ENCODE results near the gene NPY4R2.
"Not testable (repeated sequence)": the region's sequence is repeated elsewhere in the genome, so short reads cannot be mapped to it uniquely, and the experiment has no call there.

NPY4R2 gene

DNA sequence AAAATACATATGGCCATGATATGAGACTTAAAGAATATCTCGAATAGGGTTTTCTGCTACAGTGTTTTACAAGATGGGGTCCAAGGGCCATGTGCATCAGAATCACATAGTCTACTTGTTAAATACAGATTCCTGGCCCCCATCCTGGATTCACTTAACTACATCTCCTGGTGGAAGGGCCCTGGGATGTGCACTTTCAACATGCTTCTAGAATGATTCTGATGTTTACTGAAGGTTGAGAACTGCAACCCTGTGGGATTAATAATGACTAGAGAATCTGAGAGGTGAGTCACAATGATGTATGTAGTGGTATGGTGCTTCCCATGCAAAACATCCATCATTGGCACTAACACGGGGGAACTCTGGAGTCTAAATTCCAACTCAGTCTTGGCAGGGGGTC is 2.1 kb downstream of the NPY4R2 start:
- H3K36me3 ChIP-seq (ENCODE audit: control insufficient read depth, low read length); H3K9me2 ChIP-seq (replicated peaks; ENCODE audit: control insufficient read depth, low read length); H3K4me3 ChIP-seq (ENCODE audit: low read length); H3K9me3 ChIP-seq (ENCODE audit: control insufficient read depth, insufficient read depth, low read length); H3K79me2 ChIP-seq (ENCODE audit: control insufficient read depth, low read length); H4K20me1 ChIP-seq (ENCODE audit: control insufficient read depth, insufficient read depth, low read depth, low read length); H3K4me2 ChIP-seq (ENCODE audit: low read length); H3K27me3 ChIP-seq (ENCODE audit: control insufficient read depth, low read length); H3K27ac ChIP-seq (ENCODE audit: low read depth, low read length); H3F3A ChIP-seq (ENCODE audit: control insufficient read depth, insufficient read depth); H3K4me1 ChIP-seq (ENCODE audit: control insufficient read depth, low read length): not testable (repeated sequence)

DNA sequence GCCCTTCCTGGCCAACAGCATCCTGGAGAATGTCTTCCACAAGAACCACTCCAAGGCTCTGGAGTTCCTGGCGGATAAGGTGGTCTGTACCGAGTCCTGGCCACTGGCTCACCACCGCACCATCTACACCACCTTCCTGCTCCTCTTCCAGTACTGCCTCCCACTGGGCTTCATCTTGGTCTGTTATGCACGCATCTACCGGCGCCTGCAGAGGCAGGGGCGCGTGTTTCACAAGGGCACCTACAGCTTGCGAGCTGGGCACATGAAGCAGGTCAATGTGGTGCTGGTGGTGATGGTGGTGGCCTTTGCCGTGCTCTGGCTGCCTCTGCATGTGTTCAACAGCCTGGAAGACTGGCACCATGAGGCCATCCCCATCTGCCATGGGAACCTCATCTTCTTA is 4.0 kb downstream of the NPY4R2 start:
- H3K27me3 ChIP-seq (ENCODE audit: control insufficient read depth, low read length); H3K9me2 ChIP-seq (replicated peaks; ENCODE audit: control insufficient read depth, low read length); H3F3A ChIP-seq (ENCODE audit: control insufficient read depth, insufficient read depth); H3K4me1 ChIP-seq (ENCODE audit: control insufficient read depth, low read length); H4K20me1 ChIP-seq (ENCODE audit: control insufficient read depth, insufficient read depth, low read depth, low read length); H3K27ac ChIP-seq (ENCODE audit: low read depth, low read length); H3K9me3 ChIP-seq (ENCODE audit: control insufficient read depth, insufficient read depth, low read length); H3K4me2 ChIP-seq (ENCODE audit: low read length); H3K36me3 ChIP-seq (ENCODE audit: control insufficient read depth, low read length); H3K79me2 ChIP-seq (ENCODE audit: control insufficient read depth, low read length); H3K4me3 ChIP-seq (ENCODE audit: low read length): not testable (repeated sequence)

- not testable (repeated sequence) for H3K4me3 ChIP-seq (ENCODE audit: low read length); H3K27me3 ChIP-seq (ENCODE audit: control insufficient read depth, low read length); H3K9me3 ChIP-seq (ENCODE audit: control insufficient read depth, insufficient read depth, low read length); H3K27ac ChIP-seq (ENCODE audit: low read depth, low read length); H3K4me2 ChIP-seq (ENCODE audit: low read length); H3K36me3 ChIP-seq (ENCODE audit: control insufficient read depth, low read length); H3K9me2 ChIP-seq (replicated peaks; ENCODE audit: control insufficient read depth, low read length); H3K79me2 ChIP-seq (ENCODE audit: control insufficient read depth, low read length); H3F3A ChIP-seq (ENCODE audit: control insufficient read depth, insufficient read depth); H4K20me1 ChIP-seq (ENCODE audit: control insufficient read depth, insufficient read depth, low read depth, low read length); H3K4me1 ChIP-seq (ENCODE audit: control insufficient read depth, low read length)
These were observed 6.2 kb downstream of the NPY4R2 start for GRCh38 chr10:47924628-47925027.

GRCh38 chr10:47927147-47927916 is 8.9 kb downstream of the NPY4R2 start:
- H3K36me3 ChIP-seq (ENCODE audit: control insufficient read depth, low read length); H3K4me3 ChIP-seq (ENCODE audit: low read length); H3K79me2 ChIP-seq (ENCODE audit: control insufficient read depth, low read length); H3K27ac ChIP-seq (ENCODE audit: low read depth, low read length); H3K9me3 ChIP-seq (ENCODE audit: control insufficient read depth, insufficient read depth, low read length); H3K4me1 ChIP-seq (ENCODE audit: control insufficient read depth, low read length); H3K4me2 ChIP-seq (ENCODE audit: low read length); H4K20me1 ChIP-seq (ENCODE audit: control insufficient read depth, insufficient read depth, low read depth, low read length); H3K27me3 ChIP-seq (ENCODE audit: control insufficient read depth, low read length); H3F3A ChIP-seq (ENCODE audit: control insufficient read depth, insufficient read depth); H3K9me2 ChIP-seq (replicated peaks; ENCODE audit: control insufficient read depth, low read length): not testable (repeated sequence)

DNA sequence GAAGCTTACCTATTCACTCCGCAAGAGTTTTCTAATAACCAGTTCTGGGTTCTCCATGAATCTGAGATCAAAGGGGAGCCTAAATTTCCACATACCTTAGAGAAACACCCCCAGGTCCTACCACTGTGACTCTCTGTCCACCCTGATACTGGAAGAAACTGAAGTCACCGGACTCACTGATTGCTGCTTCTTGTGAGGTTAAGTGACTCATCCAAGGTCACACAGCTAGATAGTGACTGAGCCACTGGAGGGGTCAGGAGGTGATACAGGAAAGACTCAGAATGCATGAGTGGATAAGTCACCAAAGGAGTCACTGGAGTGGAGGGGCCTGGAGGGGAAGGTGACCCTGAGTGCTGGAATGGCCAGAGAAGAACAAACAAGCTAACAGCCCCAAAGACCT is 9.8 kb downstream of the NPY4R2 start:
- not testable (repeated sequence) for H3K9me3 ChIP-seq (ENCODE audit: control insufficient read depth, insufficient read depth, low read length); H3K4me3 ChIP-seq (ENCODE audit: low read length); H3K27ac ChIP-seq (ENCODE audit: low read depth, low read length); H3K36me3 ChIP-seq (ENCODE audit: control insufficient read depth, low read length); H3K27me3 ChIP-seq (ENCODE audit: control insufficient read depth, low read length); H3K4me2 ChIP-seq (ENCODE audit: low read length); H3K9me2 ChIP-seq (replicated peaks; ENCODE audit: control insufficient read depth, low read length); H4K20me1 ChIP-seq (ENCODE audit: control insufficient read depth, insufficient read depth, low read depth, low read length); H3F3A ChIP-seq (ENCODE audit: control insufficient read depth, insufficient read depth); H3K79me2 ChIP-seq (ENCODE audit: control insufficient read depth, low read length); H3K4me1 ChIP-seq (ENCODE audit: control insufficient read depth, low read length)

DNA sequence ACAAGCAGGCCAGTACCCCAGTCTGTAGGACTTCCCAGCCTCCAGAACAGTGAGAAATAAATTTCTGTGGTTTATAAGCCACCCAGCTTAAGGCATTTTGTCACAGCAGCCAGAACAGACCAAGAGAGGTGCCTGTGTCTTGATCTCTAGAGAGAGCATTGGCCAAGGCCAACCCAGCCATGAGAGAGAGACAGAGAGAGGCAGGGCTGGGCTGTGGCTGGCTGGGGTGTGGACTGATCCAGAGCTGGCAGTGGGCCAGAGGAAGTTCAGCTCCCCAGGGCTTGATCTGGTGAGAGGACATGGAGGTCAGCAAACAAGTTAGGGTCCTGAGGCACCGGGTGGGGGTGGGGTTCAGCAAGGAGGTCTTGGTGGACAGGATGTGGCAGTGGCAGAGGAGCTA is 14.4 kb downstream of the NPY4R2 start:
- not testable (repeated sequence) for H4K20me1 ChIP-seq (ENCODE audit: control insufficient read depth, insufficient read depth, low read depth, low read length); H3K9me2 ChIP-seq (replicated peaks; ENCODE audit: control insufficient read depth, low read length); H3F3A ChIP-seq (ENCODE audit: control insufficient read depth, insufficient read depth); H3K4me3 ChIP-seq (ENCODE audit: low read length); H3K36me3 ChIP-seq (ENCODE audit: control insufficient read depth, low read length); H3K9me3 ChIP-seq (ENCODE audit: control insufficient read depth, insufficient read depth, low read length); H3K27ac ChIP-seq (ENCODE audit: low read depth, low read length); H3K27me3 ChIP-seq (ENCODE audit: control insufficient read depth, low read length); H3K79me2 ChIP-seq (ENCODE audit: control insufficient read depth, low read length); H3K4me1 ChIP-seq (ENCODE audit: control insufficient read depth, low read length); H3K4me2 ChIP-seq (ENCODE audit: low read length)

GRCh38 chr10:47933462-47933861 is 15.0 kb downstream of the NPY4R2 start:
- H3F3A ChIP-seq (ENCODE audit: control insufficient read depth, insufficient read depth); H3K9me2 ChIP-seq (replicated peaks; ENCODE audit: control insufficient read depth, low read length); H3K9me3 ChIP-seq (ENCODE audit: control insufficient read depth, insufficient read depth, low read length); H3K4me1 ChIP-seq (ENCODE audit: control insufficient read depth, low read length); H3K4me3 ChIP-seq (ENCODE audit: low read length); H3K27ac ChIP-seq (ENCODE audit: low read depth, low read length); H3K4me2 ChIP-seq (ENCODE audit: low read length); H3K36me3 ChIP-seq (ENCODE audit: control insufficient read depth, low read length); H4K20me1 ChIP-seq (ENCODE audit: control insufficient read depth, insufficient read depth, low read depth, low read length); H3K79me2 ChIP-seq (ENCODE audit: control insufficient read depth, low read length); H3K27me3 ChIP-seq (ENCODE audit: control insufficient read depth, low read length): not testable (repeated sequence)

- H3K4me2 ChIP-seq (ENCODE audit: low read length); H3K9me2 ChIP-seq (replicated peaks; ENCODE audit: control insufficient read depth, low read length): not testable (repeated sequence)
These were observed 18.3 kb downstream of the NPY4R2 start for GRCh38 chr10:47936772-47937228.

More at GRCh38 chr10:47936772-47937228, 18.3 kb downstream of the NPY4R2 start:
- not testable (repeated sequence) for H3K9me3 ChIP-seq (ENCODE audit: control insufficient read depth, insufficient read depth, low read length); H3K79me2 ChIP-seq (ENCODE audit: control insufficient read depth, low read length); H3F3A ChIP-seq (ENCODE audit: control insufficient read depth, insufficient read depth); H3K36me3 ChIP-seq (ENCODE audit: control insufficient read depth, low read length); H3K4me3 ChIP-seq (ENCODE audit: low read length); H3K27ac ChIP-seq (ENCODE audit: low read depth, low read length); H3K27me3 ChIP-seq (ENCODE audit: control insufficient read depth, low read length); H4K20me1 ChIP-seq (ENCODE audit: control insufficient read depth, insufficient read depth, low read depth, low read length); H3K4me1 ChIP-seq (ENCODE audit: control insufficient read depth, low read length)

Data from DOHH2 (cell line).